ENCODE data around the gene DACT1.

Gene DACT1

GRCh38 chr14:58639842-58640484, 2.2 kb downstream of the DACT1 start:
- peak; percentile 76 to 81 for DNase-seq (ENCODE audit: low read depth in 1 of 2, low spot score in 1 of 2)
- in situ Hi-C loops (cut with HindIII; ENCODE audit: low pct_unique_long_range_greater_than_20kb, low sequenced_read_pairs): no loop called here
- TF ChIP-seq JUND (IDR thresholded peaks at IDR 0.05; ENCODE audit: low read depth): no peak

GRCh38 chr14:58640959-58641358, 3.2 kb downstream of the DACT1 start:
- DNase-seq (ENCODE audit: low read depth in 1 of 2, low spot score in 1 of 2): no peak
- TF ChIP-seq JUND (IDR thresholded peaks at IDR 0.05; ENCODE audit: low read depth): no peak
- in situ Hi-C loops (cut with HindIII; ENCODE audit: low pct_unique_long_range_greater_than_20kb, low sequenced_read_pairs): no loop called here

GRCh38 chr14:58641509-58641908, 3.7 kb downstream of the DACT1 start:
- in situ Hi-C loops (cut with HindIII; ENCODE audit: low pct_unique_long_range_greater_than_20kb, low sequenced_read_pairs): no loop called here
- TF ChIP-seq JUND (IDR thresholded peaks at IDR 0.05; ENCODE audit: low read depth): no peak
- no peak for DNase-seq (ENCODE audit: low read depth in 1 of 2, low spot score in 1 of 2)

GRCh38 chr14:58643366-58643765, 5.6 kb downstream of the DACT1 start:
- DNase-seq (ENCODE audit: low read depth in 1 of 2, low spot score in 1 of 2): no peak
- in situ Hi-C loops (cut with HindIII; ENCODE audit: low pct_unique_long_range_greater_than_20kb, low sequenced_read_pairs): no loop called here
- TF ChIP-seq JUND (IDR thresholded peaks at IDR 0.05; ENCODE audit: low read depth): no peak

GRCh38 chr14:58645641-58646040, 7.9 kb downstream of the DACT1 start:
- no peak for TF ChIP-seq JUND (IDR thresholded peaks at IDR 0.05; ENCODE audit: low read depth)
- in situ Hi-C loops (cut with HindIII; ENCODE audit: low pct_unique_long_range_greater_than_20kb, low sequenced_read_pairs): no loop called here
- no peak for DNase-seq (ENCODE audit: low read depth in 1 of 2, low spot score in 1 of 2)

- TF ChIP-seq JUND (IDR thresholded peaks at IDR 0.05; ENCODE audit: low read depth): no peak
- in situ Hi-C loops (cut with HindIII; ENCODE audit: low pct_unique_long_range_greater_than_20kb, low sequenced_read_pairs): no loop called here
- DNase-seq (ENCODE audit: low read depth in 1 of 2, low spot score in 1 of 2): no peak
Observed at GRCh38 chr14:58646479-58646878, 8.7 kb downstream of the DACT1 start.

- no peak for TF ChIP-seq JUND (IDR thresholded peaks at IDR 0.05; ENCODE audit: low read depth)
- in situ Hi-C loops (cut with HindIII; ENCODE audit: low pct_unique_long_range_greater_than_20kb, low sequenced_read_pairs): no loop called here
- no peak for DNase-seq (ENCODE audit: low read depth in 1 of 2, low spot score in 1 of 2)
Observed at GRCh38 chr14:58647777-58648176, 10.0 kb downstream of the DACT1 start.

GRCh38 chr14:58650857-58651256, 13.1 kb downstream of the DACT1 start:
- in situ Hi-C loops (cut with HindIII; ENCODE audit: low pct_unique_long_range_greater_than_20kb, low sequenced_read_pairs): no loop called here
- TF ChIP-seq JUND (IDR thresholded peaks at IDR 0.05; ENCODE audit: low read depth): no peak
- DNase-seq (ENCODE audit: low read depth in 1 of 2, low spot score in 1 of 2): no peak

GRCh38 chr14:58656671-58657411, 19.1 kb downstream of the DACT1 start:
- no peak for DNase-seq (ENCODE audit: low read depth in 1 of 2, low spot score in 1 of 2)
- TF ChIP-seq JUND (IDR thresholded peaks at IDR 0.05; ENCODE audit: low read depth): no peak
- in situ Hi-C loops (cut with HindIII; ENCODE audit: low pct_unique_long_range_greater_than_20kb, low sequenced_read_pairs): no loop called here

- in situ Hi-C loops (cut with HindIII; ENCODE audit: low pct_unique_long_range_greater_than_20kb, low sequenced_read_pairs): no loop called here
- DNase-seq (ENCODE audit: low read depth in 1 of 2, low spot score in 1 of 2): no peak
Observed at GRCh38 chr14:58659061-58659460, 21.3 kb downstream of the DACT1 start.

GRCh38 chr14:58659846-58660245, 22.1 kb downstream of the DACT1 start:
- no peak for DNase-seq (ENCODE audit: low read depth in 1 of 2, low spot score in 1 of 2)
- no peak for TF ChIP-seq JUND (IDR thresholded peaks at IDR 0.05; ENCODE audit: low read depth)
- in situ Hi-C loops (cut with HindIII; ENCODE audit: low pct_unique_long_range_greater_than_20kb, low sequenced_read_pairs): no loop called here

More at GRCh38 chr14:58659061-58659460, 21.3 kb downstream of the DACT1 start:
- TF ChIP-seq JUND (IDR thresholded peaks at IDR 0.05; ENCODE audit: low read depth): no peak

- no peak for TF ChIP-seq JUND (IDR thresholded peaks at IDR 0.05; ENCODE audit: low read depth)
- no peak for DNase-seq (ENCODE audit: low read depth in 1 of 2, low spot score in 1 of 2)
- in situ Hi-C loops (cut with HindIII; ENCODE audit: low pct_unique_long_range_greater_than_20kb, low sequenced_read_pairs): no loop called here
Observed at GRCh38 chr14:58660407-58660806, 22.6 kb downstream of the DACT1 start.

- in situ Hi-C loops (cut with HindIII; ENCODE audit: low pct_unique_long_range_greater_than_20kb, low sequenced_read_pairs): no loop called here
- DNase-seq (ENCODE audit: low read depth in 1 of 2, low spot score in 1 of 2): no peak
- no peak for TF ChIP-seq JUND (IDR thresholded peaks at IDR 0.05; ENCODE audit: low read depth)
Observed at GRCh38 chr14:58662018-58662417, 24.3 kb downstream of the DACT1 start.

Measured in T47D (cell line).